HG03280 (cell line): ENCODE measurements around the gene NOX5.

Experiments
- ATAC-seq: cut with Tn5 transposase; IDR thresholded peaks from one replicate; pipeline ENCODE4 v1.9.1; 2021; ENCODE audit warnings: mild to moderate bottlenecking, moderate library complexity; ENCODE audit not compliant: unreplicated experiment

The NOX5 gene

GRCh38 chr15:69076756-69077155 lies 62.3 kb downstream of the NOX5 start:
- ATAC-seq: no peak

GRCh38 chr15:69078638-69079037 lies 64.1 kb downstream of the NOX5 start:
- ATAC-seq: no peak

- ATAC-seq: no peak
Observed at GRCh38 chr15:69080295-69081248, 66.1 kb downstream of the NOX5 start.

GRCh38 chr15:69081310-69082004 lies 67.0 kb downstream of the NOX5 start:
- ATAC-seq: no peak

- ATAC-seq: no peak
Observed at GRCh38 chr15:69082021-69082502, 67.6 kb downstream of the NOX5 start.

GRCh38 chr15:69082554-69082953 lies 68.1 kb downstream of the NOX5 start:
- ATAC-seq: no peak

GRCh38 chr15:69084404-69085030 lies 70.0 kb downstream of the NOX5 start:
- no peak for ATAC-seq

- no peak for ATAC-seq
Observed at GRCh38 chr15:69085325-69086081, 71.0 kb downstream of the NOX5 start.

GRCh38 chr15:69086427-69087204 lies 72.1 kb downstream of the NOX5 start:
- no peak for ATAC-seq

GRCh38 chr15:69087366-69087976 lies 73.0 kb downstream of the NOX5 start:
- ATAC-seq: no peak

- ATAC-seq: no peak
Observed at GRCh38 chr15:69088300-69088965, 73.9 kb downstream of the NOX5 start.

- no peak for ATAC-seq
Observed at GRCh38 chr15:69089258-69089657, 74.8 kb downstream of the NOX5 start.

GRCh38 chr15:69090197-69090948 lies 75.9 kb downstream of the NOX5 start:
- no peak for ATAC-seq

GRCh38 chr15:69091654-69092053 lies 77.2 kb downstream of the NOX5 start:
- no peak for ATAC-seq

GRCh38 chr15:69092159-69092558 lies 77.7 kb downstream of the NOX5 start:
- no peak for ATAC-seq

- no peak for ATAC-seq
Observed at GRCh38 chr15:69093127-69093526, 78.6 kb downstream of the NOX5 start.

GRCh38 chr15:69093614-69094013 lies 79.1 kb downstream of the NOX5 start:
- ATAC-seq: no peak
